SU-DHL-6 (cell line): ENCODE measurements around the gene CAPN8.
A peak's percentile ranks its signal among the peaks of the same experiment; 100 is the strongest.

Experiments used
- H2AFZ ChIP-seq: fragments of 200-600 bp; sonication (generic); 2 replicates; pipeline ENCODE4 v1.6.1; 2014; ENCODE audit warnings: low read depth, mild to moderate bottlenecking, moderate library complexity, mixed read lengths, antibody characterized with exemption, low read length; ENCODE audit not compliant: severe bottlenecking
- H3F3A ChIP-seq: fragments of 200-600 bp; shearing (Covaris generic); 2 replicates; pipeline ENCODE4 v1.6.0; 2016; ENCODE audit warnings: antibody characterized with exemption, mild to moderate bottlenecking; ENCODE audit not compliant: insufficient read depth
- H3K27ac ChIP-seq: fragments of 200-600 bp; sonication (generic); 2 replicates; pipeline ENCODE4 v1.5.1; 2016; ENCODE audit warnings: low read depth, mild to moderate bottlenecking, low read length, moderate library complexity, mixed read lengths
- H3K27me3 ChIP-seq: fragments of 200-600 bp; sonication (generic), shearing (Covaris generic); 2 replicates; pipeline ENCODE4 v1.6.0; 2014; ENCODE audit warnings: mild to moderate bottlenecking, low read length
- H3K36me3 ChIP-seq: fragments of 200-600 bp; sonication (generic); 2 replicates; pipeline ENCODE4 v1.6.1; 2014; ENCODE audit warnings: mild to moderate bottlenecking, low read length, mixed read lengths
- H3K4me2 ChIP-seq: fragments of 300-600, 200-600 bp; shearing (Covaris generic), sonication (generic); 2 replicates; pipeline ENCODE4 v1.6.0; 2014; ENCODE audit warnings: low read length, low read depth, mild to moderate bottlenecking; ENCODE audit not compliant: poor library complexity, severe bottlenecking
- H3K4me3 ChIP-seq: fragments of 200-600 bp; sonication (generic); 2 replicates; pipeline ENCODE4 v1.5.1; 2014; ENCODE audit warnings: antibody characterized with exemption, low read length, mild to moderate bottlenecking, mixed read lengths; ENCODE audit not compliant: insufficient read depth, poor library complexity, severe bottlenecking
- H3K79me2 ChIP-seq: fragments of 200-600 bp; sonication (generic); 2 replicates; pipeline ENCODE4 v1.6.1; 2014; ENCODE audit warnings: mild to moderate bottlenecking, low read length, moderate library complexity; ENCODE audit not compliant: insufficient read depth
- H3K9ac ChIP-seq: fragments of 200-600 bp; sonication (generic); 2 replicates; pipeline ENCODE4 v1.7.0; 2014; ENCODE audit warnings: mild to moderate bottlenecking, low read length
- H3K9me2 ChIP-seq: fragments of 200-600 bp; sonication (generic); replicated peaks from 2 replicates; pipeline ENCODE4 v1.6.1; 2014; ENCODE audit warnings: low read length; ENCODE audit not compliant: insufficient read depth
- H3K9me3 ChIP-seq: fragments of 200-600 bp; sonication (generic); 2 replicates; pipeline ENCODE4 v1.6.1; 2014; ENCODE audit warnings: low read length, mixed read lengths; ENCODE audit not compliant: insufficient read depth
- H4K20me1 ChIP-seq: fragments of 200-600 bp; sonication (generic); 2 replicates; pipeline ENCODE4 v1.6.1; 2014; ENCODE audit warnings: low read depth, mild to moderate bottlenecking, antibody characterized with exemption, low read length, moderate library complexity, mixed read lengths
- EZH2phosphoT487 ChIP-seq: fragments of 200-600 bp; sonication (generic), shearing (Covaris generic); conservative IDR thresholded peaks from 2 replicates; pipeline ENCODE4 v1.6.1; 2018; ENCODE audit warnings: mild to moderate bottlenecking, antibody characterized with exemption, low read length, moderate library complexity, mixed read lengths
- TF ChIP-seq, protein P1 (sequence below): fragments of 200-600 bp; sonication (generic); IDR thresholded peaks from one replicate; pipeline ENCODE4 v1.5.1; 2017; ENCODE audit warnings: antibody characterized with exemption, mild to moderate bottlenecking, low read length, moderate library complexity; ENCODE audit not compliant: insufficient read depth, poor library complexity, severe bottlenecking

The CAPN8 gene

DNA sequence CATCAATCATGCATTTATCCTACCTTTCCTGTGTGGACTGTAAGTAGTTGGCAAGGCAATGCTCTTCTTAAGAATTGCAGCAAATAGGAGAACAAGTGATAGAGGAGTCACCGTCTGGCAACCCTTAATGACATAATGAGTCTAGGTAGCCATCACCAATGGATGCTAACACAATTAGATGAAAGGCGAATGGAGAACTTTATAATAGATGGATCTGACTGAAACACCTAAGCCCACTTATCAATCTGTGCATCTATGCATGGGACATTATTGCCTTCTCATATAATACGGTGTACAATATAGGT is 18.9 kb upstream of the CAPN8 start:
- Histone ChIP-seq H3K4me2 (no peak overlapping the region), H2AFZ (no peak overlapping the region), H3K9ac (no peak overlapping the region), H3K9me3 (no peaks in the 10 kb centered on the region), H3F3A (no peaks in the 10 kb centered on the region), H3K9me2 (no peaks in the 10 kb centered on the region), H3K27me3 (no peaks in the 10 kb centered on the region), H3K27ac (no peak overlapping the region), H4K20me1 (no peaks in the 10 kb centered on the region), H3K36me3 (no peaks in the 10 kb centered on the region), H3K4me3 (no peak overlapping the region), H3K79me2 (no peaks in the 10 kb centered on the region)
- no peak for TF ChIP-seq EZH2phosphoT487
- TF ChIP-seq, protein P1, sequence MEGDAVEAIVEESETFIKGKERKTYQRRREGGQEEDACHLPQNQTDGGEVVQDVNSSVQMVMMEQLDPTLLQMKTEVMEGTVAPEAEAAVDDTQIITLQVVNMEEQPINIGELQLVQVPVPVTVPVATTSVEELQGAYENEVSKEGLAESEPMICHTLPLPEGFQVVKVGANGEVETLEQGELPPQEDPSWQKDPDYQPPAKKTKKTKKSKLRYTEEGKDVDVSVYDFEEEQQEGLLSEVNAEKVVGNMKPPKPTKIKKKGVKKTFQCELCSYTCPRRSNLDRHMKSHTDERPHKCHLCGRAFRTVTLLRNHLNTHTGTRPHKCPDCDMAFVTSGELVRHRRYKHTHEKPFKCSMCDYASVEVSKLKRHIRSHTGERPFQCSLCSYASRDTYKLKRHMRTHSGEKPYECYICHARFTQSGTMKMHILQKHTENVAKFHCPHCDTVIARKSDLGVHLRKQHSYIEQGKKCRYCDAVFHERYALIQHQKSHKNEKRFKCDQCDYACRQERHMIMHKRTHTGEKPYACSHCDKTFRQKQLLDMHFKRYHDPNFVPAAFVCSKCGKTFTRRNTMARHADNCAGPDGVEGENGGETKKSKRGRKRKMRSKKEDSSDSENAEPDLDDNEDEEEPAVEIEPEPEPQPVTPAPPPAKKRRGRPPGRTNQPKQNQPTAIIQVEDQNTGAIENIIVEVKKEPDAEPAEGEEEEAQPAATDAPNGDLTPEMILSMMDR = peak; percentile 8

DNA sequence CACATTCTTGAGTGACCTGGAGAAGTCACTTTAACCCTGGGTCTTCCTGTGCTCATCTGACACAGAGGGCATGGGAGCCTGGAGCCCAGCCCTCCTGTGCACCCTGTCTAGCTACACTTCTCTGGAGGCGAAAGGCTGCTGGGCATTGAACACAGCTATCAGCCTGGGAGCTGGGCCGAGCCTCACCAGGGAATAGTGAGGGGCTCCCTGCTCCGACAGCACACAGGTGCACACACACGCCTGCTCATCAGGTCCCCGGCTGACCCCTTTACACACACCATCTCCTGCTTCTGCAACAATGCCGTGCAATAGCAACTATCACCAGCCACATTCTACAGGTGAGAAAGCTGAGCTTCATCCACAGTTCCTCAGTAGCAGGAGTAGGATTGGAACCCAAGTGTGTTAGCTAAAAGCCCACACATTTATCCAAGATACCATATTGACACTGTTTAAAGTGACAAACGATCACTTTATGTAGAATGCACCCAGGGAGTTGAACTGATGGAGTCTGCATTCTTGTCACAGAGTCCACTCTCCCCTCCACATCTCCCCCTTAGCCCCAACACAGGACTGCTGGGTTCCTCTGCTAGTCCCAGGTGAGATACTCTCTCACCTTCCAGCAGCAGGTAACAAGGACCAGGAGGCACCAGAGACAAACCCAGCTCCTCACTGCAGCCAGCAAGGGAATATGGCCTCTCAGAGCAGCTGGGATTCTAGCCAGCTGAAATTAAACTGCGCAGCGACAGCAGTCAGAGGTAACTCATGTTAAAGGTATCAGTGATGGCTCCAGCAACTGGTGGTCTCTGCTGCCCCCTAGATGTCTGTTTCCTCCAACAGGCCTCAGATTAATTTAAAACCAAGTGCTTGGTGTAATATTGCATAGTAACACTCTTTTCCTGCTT is 18.3 kb upstream of the CAPN8 start:
- Histone ChIP-seq H2AFZ (no peak overlapping the region), H3F3A (no peaks in the 10 kb centered on the region), H3K9me3 (no peaks in the 10 kb centered on the region), H3K27me3 (no peaks in the 10 kb centered on the region), H3K4me3 (no peak overlapping the region), H3K4me2 (no peak overlapping the region), H3K27ac (no peak overlapping the region), H3K79me2 (no peaks in the 10 kb centered on the region), H3K9ac (no peak overlapping the region), H4K20me1 (no peaks in the 10 kb centered on the region), H3K9me2 (no peaks in the 10 kb centered on the region), H3K36me3 (no peaks in the 10 kb centered on the region)
- TF ChIP-seq EZH2phosphoT487 = no peak
- TF ChIP-seq, protein P1 = peak; percentile 52

DNA sequence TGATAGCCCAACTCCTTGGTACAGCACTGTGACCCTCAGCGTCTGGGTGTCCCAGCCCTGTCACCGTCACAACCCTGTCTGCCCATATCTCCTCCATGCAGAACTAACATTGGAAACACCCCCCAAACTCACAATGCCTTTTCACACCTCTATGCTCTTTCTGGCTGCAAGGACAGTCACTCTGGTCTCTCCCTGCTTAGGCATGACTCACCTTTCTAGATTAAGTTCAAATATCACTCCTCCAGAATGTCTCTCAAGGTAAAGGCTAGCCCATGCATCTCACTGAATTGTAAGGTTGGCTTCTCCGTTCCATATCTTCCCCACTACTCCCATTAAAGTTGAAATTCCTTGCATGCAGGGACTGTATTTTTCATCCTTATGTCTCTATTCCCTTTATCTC is 17.0 kb upstream of the CAPN8 start:
- no peaks in the 10 kb centered on the region for H3F3A ChIP-seq

More for the DNA sequence above, 17.0 kb upstream of the CAPN8 start:
- no peaks in the 10 kb centered on the region for H3K79me2 ChIP-seq
- no peaks in the 10 kb centered on the region for H3K27me3 ChIP-seq
- H3K9me2 ChIP-seq = no peaks in the 10 kb centered on the region
- H3K9me3 ChIP-seq = no peaks in the 10 kb centered on the region
- H3K4me3 ChIP-seq = no peak overlapping the region
- H3K27ac ChIP-seq = no peak overlapping the region
- TF ChIP-seq, protein P1 = no peak
- no peak for TF ChIP-seq EZH2phosphoT487
- H3K36me3 ChIP-seq = no peaks in the 10 kb centered on the region
- H3K9ac ChIP-seq = no peak overlapping the region
- no peaks in the 10 kb centered on the region for H4K20me1 ChIP-seq
- no peak overlapping the region for H2AFZ ChIP-seq
- no peak overlapping the region for H3K4me2 ChIP-seq
